ENCODE measurements around the gene UTP11.

The UTP11 gene

GRCh38 chr1:38043036-38043747 lies 30.7 kb downstream of the UTP11 start:
- in situ Hi-C loops (cut with MboI; ENCODE audit: low sequenced_read_pairs), result loop anchor here (25.0 kb wide), 1 partner anchor 544 kb away; no protein-coding TSS in a partner anchor

GRCh38 chr1:38044221-38045215 lies 32.0 kb downstream of the UTP11 start:
- in situ Hi-C loops (cut with MboI; ENCODE audit: low sequenced_read_pairs), result loop anchor here (25.0 kb wide), 1 partner anchor 543 kb away; no protein-coding TSS in a partner anchor

GRCh38 chr1:38045401-38046332 lies 33.1 kb downstream of the UTP11 start:
- in situ Hi-C loops (cut with MboI; ENCODE audit: low sequenced_read_pairs), result loop anchor here (25.0 kb wide), 1 partner anchor 542 kb away; no protein-coding TSS in a partner anchor

- in situ Hi-C loops (cut with MboI; ENCODE audit: low sequenced_read_pairs), result loop anchor here (25.0 kb wide), 1 partner anchor 541 kb away; no protein-coding TSS in a partner anchor
Measured at GRCh38 chr1:38046333-38046883, 33.9 kb downstream of the UTP11 start, which contains the start of gene POU3F1. TSS of gene POU3F1 (minus strand) at chr1:38046793. CDS start at chr1:38046743, 50 bp downstream.

GRCh38 chr1:38046884-38047602 lies 34.5 kb downstream of the UTP11 start:
- in situ Hi-C loops (cut with MboI; ENCODE audit: low sequenced_read_pairs), result loop anchor here (25.0 kb wide), 1 partner anchor 540 kb away; no protein-coding TSS in a partner anchor

GRCh38 chr1:38047603-38048141 lies 35.1 kb downstream of the UTP11 start:
- in situ Hi-C loops (cut with MboI; ENCODE audit: low sequenced_read_pairs), result loop anchor here (25.0 kb wide), 1 partner anchor 540 kb away; no protein-coding TSS in a partner anchor

GRCh38 chr1:38050397-38051078 lies 38.0 kb downstream of the UTP11 start:
- in situ Hi-C loops (cut with MboI; ENCODE audit: low sequenced_read_pairs), result no loop called here

GRCh38 chr1:38051079-38051543 lies 38.6 kb downstream of the UTP11 start:
- in situ Hi-C loops (cut with MboI; ENCODE audit: low sequenced_read_pairs), result no loop called here

- in situ Hi-C loops (cut with MboI; ENCODE audit: low sequenced_read_pairs), result no loop called here
Measured at GRCh38 chr1:38052750-38053415, 40.3 kb downstream of the UTP11 start.

GRCh38 chr1:38053416-38054091 lies 41.0 kb downstream of the UTP11 start:
- in situ Hi-C loops (cut with MboI; ENCODE audit: low sequenced_read_pairs), result no loop called here

GRCh38 chr1:38055398-38055797 lies 42.9 kb downstream of the UTP11 start:
- in situ Hi-C loops (cut with MboI; ENCODE audit: low sequenced_read_pairs), result no loop called here

- in situ Hi-C loops (cut with MboI; ENCODE audit: low sequenced_read_pairs), result no loop called here
Measured at GRCh38 chr1:38055965-38056364, 43.4 kb downstream of the UTP11 start.

- in situ Hi-C loops (cut with MboI; ENCODE audit: low sequenced_read_pairs), result no loop called here
Measured at GRCh38 chr1:38059635-38060250, 47.2 kb downstream of the UTP11 start.

GRCh38 chr1:38060498-38060897 lies 48.0 kb downstream of the UTP11 start:
- in situ Hi-C loops (cut with MboI; ENCODE audit: low sequenced_read_pairs), result no loop called here

- in situ Hi-C loops (cut with MboI; ENCODE audit: low sequenced_read_pairs), result no loop called here
Measured at GRCh38 chr1:38061290-38061689, 48.8 kb downstream of the UTP11 start.

GRCh38 chr1:38061883-38062328 lies 49.4 kb downstream of the UTP11 start:
- in situ Hi-C loops (cut with MboI; ENCODE audit: low sequenced_read_pairs), result no loop called here
